ENCODE results near the gene ZNF248.
A peak's percentile ranks its signal among the peaks of the same experiment; 100 is the strongest.
"Not testable (repeated sequence)": the region's sequence is repeated elsewhere in the genome, so short reads cannot be mapped to it uniquely, and the experiment has no call there.

ZNF248 gene

DNA sequence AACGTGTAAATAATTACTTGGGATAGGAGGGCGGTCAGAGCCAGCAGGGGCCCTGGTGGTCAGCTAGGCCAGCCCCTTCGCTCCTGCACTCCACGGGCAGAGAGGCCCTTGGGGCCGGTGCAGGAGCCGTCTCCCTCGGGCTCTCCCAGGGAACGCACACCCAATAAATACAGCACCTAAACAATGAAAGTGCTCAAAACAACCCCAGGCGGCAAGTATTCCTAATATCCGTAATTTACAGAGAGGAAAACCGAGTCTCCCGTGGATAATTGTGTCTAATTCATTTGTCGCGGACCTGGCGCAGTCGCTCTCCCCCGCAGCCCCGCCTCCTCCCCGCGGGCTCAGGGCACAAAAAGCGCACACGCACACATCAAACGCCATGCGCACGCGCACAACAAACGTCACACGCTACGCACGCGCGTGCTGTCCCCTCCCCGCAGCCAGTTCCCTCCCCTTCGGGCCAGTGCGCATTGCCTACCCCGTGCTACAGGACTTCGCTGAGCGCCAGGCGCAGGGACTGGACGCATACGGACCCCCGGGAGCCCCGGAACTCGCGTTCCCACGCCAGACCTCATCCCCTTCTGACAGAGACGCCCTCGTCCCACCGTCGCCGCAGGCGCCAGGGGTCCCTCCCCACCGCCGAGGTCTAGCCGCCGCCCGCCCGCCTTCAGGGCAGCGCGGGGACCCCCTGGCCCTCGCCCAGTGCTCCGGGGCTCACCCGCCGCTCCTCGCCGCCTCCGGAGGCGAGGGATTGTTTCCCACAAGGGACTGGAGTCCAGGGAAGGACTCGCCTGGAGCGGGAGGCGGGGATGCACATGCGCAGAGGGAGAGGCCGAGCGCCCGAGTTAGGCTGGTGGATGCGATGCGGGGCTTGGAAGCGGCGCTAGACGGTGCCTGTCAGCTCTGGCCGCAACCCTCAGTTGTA lies at the start of gene ZNF248:
Gene ZNF248, minus strand, starts transcription at position 324 of the 925 bp plus-strand sequence. CDS start 1,300 bp downstream, outside the sequence.
- DNase-seq = peak; percentile 81

DNA sequence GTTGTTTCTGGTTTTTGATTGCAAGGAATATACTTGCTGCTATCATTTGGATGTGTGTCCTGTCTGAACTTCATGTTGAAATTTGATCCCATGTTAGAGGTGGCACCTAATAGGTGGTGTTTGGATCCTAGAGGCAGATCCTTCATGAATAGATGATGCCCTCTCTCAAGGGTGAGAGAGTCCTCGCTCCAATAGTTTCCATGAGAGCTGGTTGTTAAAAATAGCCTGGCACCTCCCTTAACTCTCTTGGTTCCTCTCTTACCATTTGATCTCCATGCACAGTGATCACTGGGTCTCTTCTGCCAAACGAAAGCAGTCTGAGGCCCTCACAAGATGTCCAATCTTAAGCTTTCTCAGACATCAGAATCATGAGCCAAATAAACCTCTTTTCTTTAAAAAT lies 49.0 kb upstream of the ZNF248 start:
- no peak for DNase-seq

DNA sequence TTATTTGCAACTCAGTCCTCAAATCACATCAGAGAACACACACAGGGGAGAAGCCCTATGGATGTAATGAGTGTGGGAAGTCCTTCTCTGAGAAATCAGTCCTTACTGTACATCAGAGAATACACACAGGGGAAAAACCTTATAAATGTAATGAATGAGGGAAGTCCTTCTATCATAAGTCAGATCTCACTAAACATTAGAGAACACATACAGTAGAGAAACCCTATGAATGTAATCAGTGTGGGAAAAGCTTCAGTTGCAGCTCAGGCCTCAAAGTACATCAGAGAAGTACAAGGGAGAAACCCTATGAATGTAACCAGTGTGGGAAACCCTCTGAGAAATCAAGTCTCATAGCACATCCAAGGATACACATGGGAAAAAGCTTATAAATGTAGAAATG lies 39.0 kb upstream of the ZNF248 start:
- no peak for DNase-seq

DNA sequence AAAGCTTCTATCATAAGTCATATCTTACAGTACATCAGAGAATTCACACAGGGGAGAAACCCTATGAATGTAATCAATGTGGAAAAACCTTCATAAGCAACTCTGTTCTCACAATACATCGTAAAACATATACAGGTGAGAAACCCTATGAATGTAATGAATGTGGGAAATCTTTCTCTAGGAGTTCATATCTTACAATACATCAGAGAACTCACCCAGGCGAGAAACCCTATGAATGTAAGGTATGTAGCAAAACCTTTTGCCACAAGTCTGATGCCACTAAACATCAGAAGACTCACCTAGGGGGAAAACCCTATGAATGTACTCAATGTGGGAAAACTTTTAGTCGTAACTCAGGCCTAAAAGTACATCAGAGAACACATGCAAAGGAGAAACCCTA lies 38.3 kb upstream of the ZNF248 start:
- DNase-seq = no peak

DNA sequence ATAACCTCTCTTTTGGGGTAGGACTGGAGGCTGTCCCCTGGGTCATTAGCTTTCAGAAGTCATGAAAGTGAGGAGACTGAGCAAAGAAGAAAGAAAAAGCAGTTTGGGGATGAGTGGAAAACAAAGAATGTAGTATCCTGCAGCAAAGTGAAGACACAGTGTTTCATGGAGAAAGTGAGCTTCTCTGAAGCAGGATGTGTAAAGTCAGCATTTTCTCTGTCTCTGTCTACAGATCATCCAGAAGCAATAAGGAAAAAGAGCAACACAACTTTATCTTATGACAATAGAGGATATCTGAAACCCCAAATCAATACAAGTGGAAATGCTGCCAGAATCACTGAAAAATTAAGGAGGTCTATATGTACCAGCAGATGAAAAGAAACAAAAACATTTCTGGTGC lies 28.4 kb upstream of the ZNF248 start:
- DNase-seq = no peak

DNA sequence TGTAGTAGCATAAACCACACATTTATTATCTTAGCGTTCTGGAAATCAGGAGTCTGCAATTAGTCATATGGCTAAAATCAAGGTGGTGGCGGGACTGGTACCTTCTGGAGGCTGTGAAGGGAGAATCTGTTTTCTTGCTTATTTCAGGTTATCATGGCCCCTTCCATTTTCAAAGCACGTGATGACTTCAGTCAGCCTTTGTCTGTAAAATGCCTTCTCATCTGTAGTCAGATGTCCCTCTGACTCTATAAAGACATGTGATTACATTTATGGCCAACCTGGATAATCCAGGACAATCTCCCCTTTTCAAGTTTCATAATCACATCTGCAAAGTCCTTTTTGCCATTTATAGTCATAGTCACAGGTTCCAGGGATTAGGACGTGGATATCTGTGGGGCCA lies 15.5 kb upstream of the ZNF248 start:
- no peak for DNase-seq

DNA sequence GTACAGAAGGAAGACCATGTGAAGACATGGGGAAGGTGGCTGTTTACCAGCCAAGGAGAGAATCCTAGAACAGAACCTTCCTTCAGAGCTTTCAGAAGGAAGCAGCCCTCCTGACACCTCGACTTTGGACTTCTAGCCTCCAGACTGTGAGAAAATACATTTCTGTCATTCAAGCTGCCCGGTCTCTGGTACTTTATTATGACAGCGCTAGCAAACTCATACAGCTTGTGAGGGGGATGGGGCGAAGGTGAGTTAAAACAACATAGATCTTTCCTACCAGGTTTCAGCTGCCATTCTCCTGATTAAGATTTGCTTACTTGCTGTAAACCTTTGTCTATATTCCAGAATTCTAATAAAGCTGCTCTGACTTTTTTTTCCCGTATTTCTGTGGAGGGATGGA lies 14.9 kb upstream of the ZNF248 start:
- DNase-seq = no peak

DNA sequence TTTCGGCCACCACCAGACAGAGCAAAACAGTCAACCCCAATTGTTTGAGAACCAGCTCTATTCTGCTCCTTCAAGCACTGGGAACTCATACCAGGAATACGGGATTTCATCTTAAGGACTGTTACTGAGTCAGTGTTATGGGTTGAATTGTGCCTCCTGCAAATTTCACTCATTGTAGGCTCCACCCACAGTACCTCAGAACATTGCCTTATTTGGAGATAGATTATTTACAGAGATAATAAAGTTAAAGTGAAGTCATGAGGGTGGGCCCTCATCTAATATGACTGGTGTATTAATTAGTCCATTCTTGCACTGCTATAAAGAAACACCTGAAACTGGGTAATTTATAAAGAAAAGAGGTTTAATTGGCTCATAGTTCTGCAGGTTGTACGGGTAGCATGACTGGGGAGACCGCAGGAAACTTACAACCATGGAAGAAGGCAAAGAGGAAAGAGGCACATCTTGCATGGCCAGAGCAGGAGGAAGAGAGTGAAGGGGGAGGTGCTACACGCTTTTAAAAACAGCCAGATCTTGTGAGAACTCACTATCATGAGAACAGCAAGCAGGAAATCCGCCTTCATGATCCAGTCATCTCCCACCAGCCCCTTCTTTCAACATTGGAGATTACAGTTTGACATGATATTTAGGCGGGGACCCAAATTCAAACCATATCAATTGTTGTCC lies 14.3 kb upstream of the ZNF248 start:
- DNase-seq = no peak

DNA sequence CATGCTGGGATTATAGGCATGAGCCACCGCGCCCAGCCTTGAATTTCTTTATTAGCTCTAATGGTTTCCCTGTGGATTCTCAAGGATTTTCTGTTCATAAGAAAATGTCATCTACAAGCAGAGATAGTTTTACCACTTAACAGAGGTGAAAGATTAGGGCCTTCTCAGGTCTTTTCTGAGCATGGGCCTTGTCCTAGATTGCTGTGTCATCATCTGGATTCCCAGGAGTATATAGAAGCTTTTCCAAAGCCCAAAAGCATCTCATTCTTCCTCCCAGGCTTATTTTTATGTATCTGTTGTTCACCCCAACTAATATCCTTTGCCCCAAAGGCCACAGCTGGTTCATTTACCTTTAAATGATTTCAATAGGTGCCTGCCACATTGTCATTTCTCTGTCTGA lies 13.7 kb upstream of the ZNF248 start:
- DNase-seq = no peak

DNA sequence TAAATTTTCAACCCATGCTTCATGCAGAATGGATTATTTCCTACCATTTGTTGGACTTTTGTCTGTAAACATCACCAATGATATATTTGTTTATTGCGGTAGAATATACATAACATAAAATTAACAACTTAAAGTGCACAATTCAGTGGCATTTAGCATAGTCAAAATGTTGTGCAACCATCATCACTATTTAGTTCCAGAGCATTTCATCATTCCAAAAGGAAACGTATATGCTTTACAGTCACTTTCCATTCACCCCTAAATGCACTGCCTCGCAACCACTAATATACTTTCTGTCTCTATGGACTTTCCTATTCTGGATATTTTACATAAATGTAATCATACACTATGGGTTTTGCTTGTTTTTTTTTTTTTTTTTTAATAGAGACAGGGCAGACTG lies 11.4 kb upstream of the ZNF248 start:
- DNase-seq = no peak

DNA sequence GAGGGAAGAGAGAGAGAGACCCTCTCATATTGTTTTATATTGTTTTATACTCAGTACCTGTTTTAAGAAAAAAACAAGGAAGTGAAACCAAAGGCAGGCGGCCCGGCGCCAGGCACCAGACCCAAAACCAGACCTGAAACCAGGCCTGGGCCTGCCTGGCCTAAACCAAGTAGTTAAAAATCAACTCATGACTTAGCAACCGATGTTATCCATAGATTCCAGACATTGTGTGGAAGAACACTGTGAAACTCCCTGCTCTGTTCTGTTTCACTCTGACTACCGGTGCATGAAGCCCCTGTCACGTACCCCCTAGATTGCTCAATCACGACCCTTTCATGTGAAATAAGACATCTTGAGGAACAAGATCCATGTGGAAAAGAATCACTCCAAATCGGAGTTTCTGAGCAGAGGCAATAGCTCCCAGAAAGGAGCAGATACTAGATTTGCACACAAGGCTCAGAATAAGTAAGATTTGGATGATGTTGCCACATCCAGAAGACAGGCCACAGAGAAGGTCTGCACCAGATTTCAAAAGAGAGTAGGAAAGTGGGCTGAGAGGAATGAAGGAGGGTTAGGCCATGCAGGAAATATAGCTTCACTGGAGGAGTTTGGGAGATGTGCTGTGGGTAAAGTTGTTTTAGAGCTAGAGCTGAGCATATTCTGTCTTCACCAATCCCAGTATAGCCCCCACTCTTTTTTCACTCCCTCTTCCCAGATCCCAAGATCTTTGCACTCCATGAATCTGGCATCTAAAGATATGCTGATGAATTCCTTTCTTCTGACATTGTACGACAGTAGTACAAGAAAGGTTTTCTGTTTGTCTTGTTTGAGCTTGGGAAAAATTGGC lies 8.8 kb upstream of the ZNF248 start:
- DNase-seq = no peak

DNA sequence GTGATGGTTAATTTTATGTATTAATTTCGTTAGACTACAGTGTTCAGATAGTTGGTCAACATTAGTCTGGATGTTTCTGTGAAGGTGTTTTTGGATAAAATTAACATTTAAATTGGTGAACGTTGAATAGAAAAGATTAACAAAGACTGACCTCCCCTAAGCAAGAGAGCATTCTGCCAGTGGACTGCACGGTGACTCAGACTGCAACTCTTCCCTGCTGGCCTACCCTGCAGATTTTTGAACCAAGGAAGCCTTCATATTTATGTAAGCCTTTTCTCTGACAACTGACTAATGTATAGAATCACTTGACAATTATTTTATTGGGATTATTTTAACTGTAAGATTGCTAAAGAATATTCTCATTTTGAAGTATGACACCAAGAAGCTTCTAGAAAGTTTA lies 7.9 kb upstream of the ZNF248 start:
- DNase-seq = no peak

DNA sequence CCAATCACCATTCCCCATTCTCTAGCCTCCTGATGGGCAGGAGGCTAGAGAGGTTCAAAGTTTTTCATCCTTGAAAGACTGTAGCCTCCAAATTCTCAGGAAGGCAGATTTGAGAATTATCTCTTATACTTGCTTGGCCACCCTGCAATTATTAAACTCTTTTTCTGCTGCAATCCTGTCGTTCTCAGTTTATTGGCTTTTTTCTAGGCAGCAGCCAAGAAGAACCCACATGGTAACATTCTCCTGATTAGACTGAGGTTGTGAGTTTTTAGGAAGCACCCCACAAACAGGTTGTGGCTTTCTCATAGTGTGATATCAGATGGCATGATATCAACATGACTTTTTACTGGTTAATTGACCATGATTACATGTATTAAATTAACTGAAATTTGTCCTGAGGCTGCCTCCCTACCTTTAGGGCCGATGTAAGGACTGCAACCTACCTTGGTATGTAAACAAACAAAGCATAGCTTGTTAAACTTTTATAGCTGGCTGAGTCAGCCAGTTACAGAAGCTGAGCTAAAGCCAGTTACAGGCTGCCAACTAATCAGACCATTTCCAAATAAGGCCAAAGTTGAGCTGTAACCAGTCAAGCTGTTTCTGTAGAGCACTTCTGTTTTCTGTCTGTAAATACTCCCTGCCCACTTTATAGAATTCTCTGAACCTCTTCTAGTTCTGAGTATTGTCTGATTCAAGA lies 3.2 kb upstream of the ZNF248 start:
- DNase-seq = no peak

DNA sequence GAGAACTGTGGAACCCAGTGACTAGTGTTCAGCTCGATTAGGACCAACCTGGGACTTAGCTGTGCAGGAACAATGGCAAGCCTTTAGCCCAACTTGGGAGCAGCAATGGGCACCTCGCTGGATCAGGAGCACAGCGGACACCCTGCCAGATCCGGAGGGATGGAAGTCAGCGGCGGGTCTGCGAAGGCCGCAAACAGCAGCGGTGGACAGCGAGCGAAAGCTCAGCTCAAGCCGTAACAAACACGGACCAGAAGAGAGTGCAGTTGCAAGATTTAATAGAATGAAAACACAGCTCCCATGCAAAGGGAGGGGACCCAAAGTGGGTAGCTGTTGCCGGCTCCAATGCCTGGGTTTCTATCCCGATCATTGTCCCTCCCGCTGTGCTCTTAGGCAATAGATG lies 1.9 kb upstream of the ZNF248 start:
- not testable (repeated sequence) for DNase-seq

DNA sequence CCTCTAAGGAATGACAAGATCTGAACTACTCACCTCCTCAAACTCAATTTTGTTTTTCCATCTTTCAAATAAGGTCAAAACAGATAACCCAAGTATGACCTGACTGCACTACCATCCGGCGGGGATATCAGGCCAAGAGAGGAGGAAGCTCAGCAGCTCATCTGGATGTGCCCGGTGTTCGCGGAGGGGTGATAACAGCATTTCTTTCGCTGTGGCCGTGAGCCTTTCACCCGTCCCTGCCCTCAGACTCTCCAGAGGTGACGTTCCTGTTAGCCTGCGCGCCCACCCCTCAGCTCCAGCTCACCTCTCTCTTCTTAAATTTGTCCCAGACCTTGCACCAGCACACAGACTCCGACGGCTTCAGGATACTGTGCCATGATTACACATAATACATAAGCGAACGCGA lies 526 bp downstream of the ZNF248 start:
- no peak for DNase-seq

DNA sequence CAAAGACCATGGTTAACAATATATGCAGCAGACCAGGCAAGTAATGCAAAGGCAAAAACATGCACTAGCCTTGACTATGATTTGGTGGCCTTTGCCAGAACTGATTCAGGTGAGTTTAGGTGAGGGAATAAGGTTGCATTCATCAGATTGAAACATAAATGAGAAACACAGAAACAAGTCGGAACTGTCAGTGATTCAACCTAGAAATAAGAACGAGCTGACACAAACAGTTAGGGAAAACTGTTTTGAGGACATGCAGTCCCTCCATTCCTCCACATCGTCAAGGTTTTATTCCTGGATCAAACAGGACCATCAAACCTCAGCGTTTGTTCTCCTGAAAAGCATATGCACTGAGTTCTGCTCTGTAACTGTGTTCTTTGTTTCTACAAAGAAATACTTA lies 1.8 kb downstream of the ZNF248 start:
- no peak for DNase-seq

DNA sequence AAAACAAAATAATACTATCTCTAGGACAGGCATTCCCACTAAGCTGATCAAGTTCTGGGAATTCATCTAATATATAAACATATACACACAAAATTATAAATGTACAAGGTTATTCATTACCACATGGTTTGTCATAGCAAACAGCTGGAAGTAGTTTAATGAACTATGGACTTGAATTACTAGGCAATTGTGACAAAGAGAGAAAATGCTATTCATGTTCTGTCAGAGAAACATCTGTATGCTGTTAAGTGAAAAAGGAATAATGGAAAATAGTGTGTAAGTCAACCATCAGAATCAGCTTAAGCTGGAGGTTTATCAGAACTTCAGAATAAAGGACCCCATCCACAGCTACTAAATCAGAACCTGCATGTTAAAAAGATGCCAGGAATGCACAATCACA lies 2.8 kb downstream of the ZNF248 start:
- DNase-seq = no peak

DNA sequence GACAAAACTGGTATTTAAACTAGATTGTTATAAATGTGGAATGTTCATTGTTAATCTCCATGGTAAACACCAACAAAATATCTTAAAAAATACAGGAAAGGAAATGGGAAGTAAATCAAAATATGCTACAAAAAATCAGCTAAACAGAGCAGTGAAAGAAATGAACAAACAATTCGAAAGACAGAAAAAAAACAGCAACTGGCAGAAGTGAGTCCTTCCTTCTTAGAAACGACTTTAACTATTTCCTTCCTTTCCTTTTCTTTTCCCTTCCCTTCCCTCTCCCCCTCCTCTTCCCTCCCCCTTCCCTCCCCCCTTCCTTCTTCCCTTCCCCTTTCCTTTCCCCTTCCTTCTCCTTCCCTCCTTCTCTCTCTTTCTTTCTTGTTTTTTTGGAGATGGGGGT lies 12.8 kb downstream of the ZNF248 start:
- no peak for DNase-seq

DNA sequence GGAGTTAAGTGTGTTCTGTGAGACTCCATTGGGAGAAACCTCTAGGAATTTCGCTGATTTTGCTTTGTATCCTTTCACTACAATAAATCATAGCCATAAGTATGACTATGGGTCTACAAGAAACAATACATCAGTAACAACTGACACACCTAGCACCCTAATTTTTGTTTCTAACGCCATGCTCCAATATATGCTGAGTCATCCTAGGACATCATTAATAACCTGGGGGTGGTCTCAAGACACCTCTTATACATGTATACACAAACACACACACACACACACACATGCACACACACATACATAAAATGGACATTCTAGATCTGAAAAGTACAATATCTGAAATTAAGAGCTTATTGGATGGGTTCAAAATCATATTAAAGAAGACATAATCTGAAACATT lies 18.2 kb downstream of the ZNF248 start:
- no peak for DNase-seq

DNA sequence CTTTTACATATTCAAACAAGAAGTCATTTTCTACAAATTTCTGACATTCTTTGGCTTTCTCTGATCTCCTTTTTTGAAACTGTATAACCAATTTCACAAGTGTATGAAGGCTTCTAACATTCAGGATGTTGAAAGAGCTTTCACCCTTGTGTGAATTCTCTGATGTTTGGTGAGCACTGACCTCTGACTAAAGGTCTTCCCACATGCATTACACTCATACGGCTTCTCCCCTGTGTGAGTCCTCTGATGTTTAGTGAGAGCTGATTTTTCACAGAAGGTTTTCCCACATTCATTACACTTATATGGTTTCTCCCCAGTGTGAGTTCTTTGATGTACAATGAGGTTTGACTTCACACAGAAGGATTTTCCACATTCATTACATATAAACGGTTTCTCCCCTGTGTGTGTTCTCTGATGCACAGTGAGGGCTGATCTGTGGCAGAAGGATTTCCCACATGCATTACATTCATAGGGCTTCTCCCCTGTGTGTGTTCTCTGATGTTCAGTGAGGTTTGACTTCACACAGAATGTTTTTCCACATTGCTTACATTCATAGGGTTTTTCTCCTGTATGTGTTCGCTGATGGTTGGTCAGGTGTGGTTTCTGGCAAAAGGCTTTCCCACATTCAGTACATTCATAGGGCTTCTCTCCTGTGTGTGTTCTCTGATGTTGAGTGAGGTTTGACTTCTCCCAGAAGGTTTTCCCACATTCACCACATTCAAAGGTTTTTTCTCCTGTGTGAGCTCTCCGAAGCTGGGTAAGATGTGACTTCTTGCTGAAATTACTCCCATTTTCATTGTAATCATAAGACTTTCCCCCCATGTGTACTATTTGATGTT lies 25.7 kb downstream of the ZNF248 start:
- DNase-seq = no peak

DNA sequence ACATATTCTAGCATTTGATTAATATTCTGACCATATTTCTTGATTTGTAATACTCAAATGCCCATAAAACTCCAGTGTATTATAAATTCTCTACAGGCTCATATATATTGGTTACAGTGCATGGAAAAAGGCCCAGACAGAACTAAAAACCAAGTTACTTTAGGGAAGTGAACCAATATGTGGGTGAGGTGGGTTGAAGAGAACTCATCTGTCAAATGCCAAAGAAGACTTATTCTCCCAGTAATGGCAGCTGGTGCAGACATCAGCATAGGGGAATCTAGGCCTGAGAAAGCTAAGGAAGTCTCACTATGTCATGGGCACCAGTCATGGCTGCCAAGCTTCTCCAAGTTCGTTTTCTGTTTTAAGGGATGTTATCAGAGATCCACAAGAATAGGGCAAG lies 30.6 kb downstream of the ZNF248 start:
- DNase-seq = no peak

DNA sequence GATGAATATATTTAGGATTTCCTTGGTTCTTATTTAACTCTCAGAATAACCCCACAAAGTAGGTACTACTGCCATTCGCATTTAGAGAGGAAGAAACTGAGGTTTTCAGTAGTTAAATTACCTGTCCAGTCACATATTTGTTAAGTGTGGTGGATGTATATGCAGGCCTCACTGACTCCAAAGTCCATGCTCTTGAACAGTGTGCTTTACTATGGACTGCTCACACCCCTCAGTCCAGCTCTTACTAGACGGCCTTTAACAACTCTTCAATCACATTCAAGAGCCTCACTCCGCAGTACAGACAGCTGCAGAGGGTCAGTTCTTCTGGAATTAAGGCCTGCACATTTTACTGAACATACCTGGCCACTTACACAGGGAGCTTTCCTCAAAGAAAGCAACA lies 36.2 kb downstream of the ZNF248 start:
- no peak for DNase-seq

All from NCI-H2107 (cell line).